GM08714 (cell line): ENCODE data around the gene PDE9A.

Source experiments
- H3K4me3 ChIP-seq: fragments of 200-500 bp; sonication (Bioruptor generic); 2 replicates; pipeline ENCODE4 v1.5.1; 2014; ENCODE audit warnings: mild to moderate bottlenecking, low read length, inconsistent platforms
- ZNF274 ChIP-seq: IDR thresholded peaks from 2 replicates; pipeline ENCODE4 v1.6.1; 2012; ENCODE audit warnings: mild to moderate bottlenecking, low read depth, low read length

The PDE9A gene

DNA sequence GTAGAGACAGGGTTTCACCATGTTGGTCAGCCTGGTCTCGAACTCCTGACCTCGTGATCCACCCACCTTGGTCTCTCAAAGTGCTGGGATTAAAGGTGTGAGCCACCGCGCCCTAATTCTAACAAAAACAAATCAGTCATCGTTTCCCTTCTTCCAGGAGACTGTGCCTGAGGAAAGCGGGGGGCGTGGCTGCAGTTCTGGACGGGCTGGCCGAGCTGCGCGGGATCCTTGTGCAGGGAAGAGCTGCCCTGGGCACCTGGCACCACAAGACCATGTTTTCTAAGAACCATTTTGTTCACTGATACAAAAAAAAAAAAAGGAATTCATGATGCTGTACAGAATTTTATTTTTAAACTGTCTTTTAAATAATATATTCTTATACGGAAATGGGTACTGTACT lies 121.7 kb downstream of the PDE9A start:
- no peak for TF ChIP-seq ZNF274
- no peak overlapping the region for H3K4me3 ChIP-seq

GRCh38 chr21:42775891-42776290 lies 122.5 kb downstream of the PDE9A start:
- H3K4me3 ChIP-seq = no peak overlapping the region

DNA sequence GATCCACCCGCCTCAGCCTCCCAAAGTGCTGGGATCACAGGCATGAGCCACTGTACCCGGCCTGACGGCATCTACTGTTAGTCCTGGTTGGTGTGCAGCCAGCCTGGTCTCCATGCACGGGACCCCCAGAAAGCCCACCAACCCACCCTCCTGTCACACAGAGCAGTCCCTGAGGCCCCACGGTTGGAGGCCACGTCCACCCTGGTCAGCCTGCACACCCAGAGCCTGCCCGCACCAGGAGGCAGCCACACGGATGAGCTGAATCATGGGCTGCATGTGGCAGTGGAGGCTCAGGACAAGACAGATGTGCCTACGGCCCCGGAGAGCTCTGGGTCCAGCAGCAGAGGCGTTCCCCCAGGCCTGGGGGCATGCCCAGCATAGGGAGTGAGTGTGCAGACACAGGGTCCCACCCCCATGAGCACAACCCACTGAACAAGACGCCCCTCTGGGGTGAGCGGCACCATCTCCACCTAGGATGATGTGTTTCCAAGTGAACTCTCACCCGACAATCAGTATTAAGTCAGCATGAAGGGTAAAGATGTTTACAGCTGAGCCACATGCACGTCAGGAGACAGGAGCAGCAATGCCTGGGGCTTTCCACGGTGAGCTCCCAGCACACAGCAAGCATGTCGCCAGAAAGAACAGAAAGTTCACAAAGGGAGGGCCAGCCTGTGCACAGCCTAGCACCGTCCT lies 123.8 kb downstream of the PDE9A start:
- H3K4me3 ChIP-seq = no peak overlapping the region
- TF ChIP-seq ZNF274 = no peak

More at GRCh38 chr21:42775891-42776290, 122.5 kb downstream of the PDE9A start:
- no peak for TF ChIP-seq ZNF274

DNA sequence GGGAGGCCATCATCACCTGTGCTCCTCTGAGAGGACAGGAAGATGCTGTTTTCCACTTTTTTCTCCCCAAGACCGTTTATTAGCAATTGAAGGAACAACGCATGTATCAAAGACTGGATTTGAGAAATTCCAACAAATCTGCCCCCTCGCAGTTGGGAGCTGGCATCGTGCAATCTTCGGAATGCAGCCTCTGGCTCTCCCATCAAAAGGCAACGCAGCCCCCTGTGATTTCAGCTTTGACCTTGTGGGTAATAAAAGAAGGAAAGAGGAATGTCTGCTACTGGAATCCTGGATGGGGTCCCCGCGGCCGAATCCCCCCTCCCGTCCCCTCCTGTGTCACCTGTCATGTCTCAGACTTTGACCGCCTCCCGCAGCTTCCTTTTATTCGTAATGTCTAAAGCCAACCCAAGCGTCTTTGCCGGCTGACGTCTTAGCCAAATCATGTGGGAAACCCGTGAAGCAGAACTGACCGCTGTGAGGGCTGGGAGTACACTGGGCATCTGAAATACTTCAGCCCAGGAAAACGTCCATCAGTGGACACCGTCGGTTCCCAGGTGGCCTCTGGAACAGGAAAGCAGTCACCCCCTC lies 124.4 kb downstream of the PDE9A start:
- H3K4me3 ChIP-seq = no peak overlapping the region
- TF ChIP-seq ZNF274 = no peak

- no peak for TF ChIP-seq ZNF274
These were observed 126.0 kb downstream of the PDE9A start for GRCh38 chr21:42779431-42779861.

GRCh38 chr21:42780617-42781016 lies 127.2 kb downstream of the PDE9A start:
- no peak overlapping the region for H3K4me3 ChIP-seq
- TF ChIP-seq ZNF274 = no peak

More at GRCh38 chr21:42779431-42779861, 126.0 kb downstream of the PDE9A start:
- no peak overlapping the region for H3K4me3 ChIP-seq

DNA sequence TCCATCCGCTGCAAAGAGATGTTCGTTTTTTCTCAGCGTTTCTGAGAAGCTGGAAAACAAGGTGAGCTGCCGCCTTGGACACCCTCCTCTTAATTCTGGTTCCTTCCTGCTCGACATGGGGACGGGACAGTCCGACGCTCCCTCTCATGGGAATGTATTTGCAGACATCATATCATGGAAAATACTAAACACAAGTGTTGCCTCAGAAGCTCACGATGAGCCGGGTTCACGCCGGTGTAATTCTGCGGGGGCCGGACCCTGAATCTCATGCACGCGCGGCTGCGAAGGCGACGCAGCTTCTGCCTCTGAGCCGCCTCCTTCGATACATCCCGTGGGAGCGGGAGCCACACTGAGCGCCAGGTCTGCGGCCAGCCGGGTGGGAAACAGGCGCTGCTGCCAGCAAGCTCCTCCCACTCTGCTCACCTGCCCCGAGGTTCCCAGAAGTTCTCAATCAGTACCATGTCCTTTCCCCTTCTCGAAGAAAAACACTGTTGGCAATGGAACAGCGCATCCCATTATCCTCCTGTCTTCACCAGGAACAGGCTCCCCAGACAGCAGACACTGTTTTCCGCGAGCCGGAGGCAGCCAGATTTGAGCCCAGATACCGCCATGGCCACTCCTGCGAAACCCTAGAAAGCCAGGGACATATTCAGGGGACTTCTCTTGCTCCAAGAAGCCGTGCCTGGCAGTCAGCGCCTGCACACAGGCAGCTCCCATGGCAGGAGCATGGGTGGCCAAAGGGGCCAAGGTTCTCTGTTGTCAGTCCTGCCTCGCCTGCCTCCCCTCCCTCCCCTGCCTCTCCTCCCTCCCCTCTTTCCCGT lies 127.9 kb downstream of the PDE9A start:
- no peak overlapping the region for H3K4me3 ChIP-seq
- no peak for TF ChIP-seq ZNF274

DNA sequence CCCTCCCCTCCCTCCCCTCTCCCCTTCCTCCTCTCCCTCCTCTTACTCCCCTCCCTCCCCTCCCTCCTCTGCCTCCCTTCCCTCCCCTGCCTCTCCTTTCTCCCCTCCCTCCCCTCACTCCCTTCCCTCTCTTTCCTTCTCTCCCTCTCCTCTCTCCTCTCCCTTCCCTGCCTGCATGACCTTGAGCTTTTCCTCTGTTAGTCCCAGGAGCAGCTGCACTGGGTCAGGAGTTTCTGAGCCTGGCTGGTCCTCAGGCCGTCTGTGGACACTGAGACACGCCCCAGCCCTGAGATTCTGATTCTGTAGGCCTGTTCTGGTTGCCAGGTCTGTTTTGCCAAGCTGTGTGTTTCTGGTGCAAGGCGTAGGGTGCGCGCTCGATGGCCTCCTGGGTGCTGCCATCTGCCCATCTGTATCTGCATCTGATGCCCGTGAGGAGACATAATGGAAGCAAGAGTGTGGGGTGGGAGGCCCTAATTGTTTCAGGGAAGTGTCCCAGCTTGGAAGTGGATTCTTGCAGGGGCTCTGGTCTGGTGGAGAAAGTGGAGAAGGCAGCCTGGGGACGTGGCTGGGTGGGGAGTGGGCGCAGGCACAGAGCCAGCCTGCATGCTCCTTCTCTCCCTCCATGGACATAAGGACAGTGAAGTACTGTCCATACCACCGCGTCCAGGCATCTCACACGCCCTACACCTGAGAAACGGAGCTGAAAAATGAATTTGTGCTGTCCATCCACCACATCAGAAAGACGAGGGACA lies 128.7 kb downstream of the PDE9A start:
- no peak for TF ChIP-seq ZNF274
- H3K4me3 ChIP-seq = no peak overlapping the region

- TF ChIP-seq ZNF274 = no peak
- no peak overlapping the region for H3K4me3 ChIP-seq
These were observed 129.4 kb downstream of the PDE9A start for GRCh38 chr21:42782723-42783242.

- H3K4me3 ChIP-seq = no peak overlapping the region
- TF ChIP-seq ZNF274 = no peak
These were observed 130.9 kb downstream of the PDE9A start for GRCh38 chr21:42784276-42784675.

GRCh38 chr21:42784896-42785451 lies 131.6 kb downstream of the PDE9A start:
- no peak for TF ChIP-seq ZNF274
- H3K4me3 ChIP-seq = no peak overlapping the region

DNA sequence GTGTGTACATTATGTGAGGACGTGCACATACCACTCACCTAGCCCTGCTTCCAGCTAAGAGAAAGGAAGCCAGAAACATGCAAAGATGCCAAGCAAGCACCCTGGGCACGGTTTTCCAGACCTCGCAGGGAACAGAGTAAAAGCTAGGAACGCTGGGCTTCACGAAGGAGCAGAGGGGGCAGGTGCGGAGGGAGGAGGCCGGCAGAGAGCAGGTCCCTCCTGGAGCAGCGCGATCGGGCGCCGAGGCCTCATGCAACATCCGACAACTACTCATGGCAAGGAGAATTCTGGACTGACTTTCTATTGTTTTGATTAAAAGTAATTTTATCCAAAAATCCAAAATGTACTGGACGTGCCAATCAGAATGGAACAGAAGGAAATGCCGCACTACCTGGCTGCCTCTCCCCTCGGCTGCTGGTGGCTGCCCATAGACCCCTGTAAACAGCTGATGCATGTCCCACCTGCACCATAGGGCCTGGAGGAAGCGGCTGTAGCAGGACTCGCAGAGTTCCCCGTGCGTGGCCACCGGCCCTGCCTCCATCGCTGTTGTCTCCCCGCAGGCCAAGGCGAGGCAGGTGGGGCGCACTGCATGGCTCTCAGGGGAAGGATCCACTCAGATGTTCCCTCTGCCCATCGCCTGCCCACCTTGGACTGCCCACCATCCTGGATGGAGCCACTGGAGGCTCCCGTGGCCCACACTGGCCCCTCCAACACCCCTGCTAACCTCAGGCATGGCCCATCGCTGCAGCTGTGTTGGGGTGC lies 132.4 kb downstream of the PDE9A start:
- H3K4me3 ChIP-seq = no peak overlapping the region
- TF ChIP-seq ZNF274 = no peak

- TF ChIP-seq ZNF274 = no peak
These were observed 133.5 kb downstream of the PDE9A start for GRCh38 chr21:42786884-42787283.

GRCh38 chr21:42787613-42788012 lies 134.2 kb downstream of the PDE9A start:
- H3K4me3 ChIP-seq = no peak overlapping the region
- no peak for TF ChIP-seq ZNF274

More at GRCh38 chr21:42786884-42787283, 133.5 kb downstream of the PDE9A start:
- H3K4me3 ChIP-seq = no peak overlapping the region
